ENCODE data around the gene TREML1. TPM values are rescaled to one million over a fixed set of nuclear protein-coding genes. Genes with fewer than 3 reads are reported as not detected.

TREML1 gene
- total RNA-seq, 1 donor from 2014 or later: not detected

- H3K9me3 Mint-ChIP-seq: no peaks in the 10 kb centered on the region
Observed at GRCh38 chr6:41155132-41155805, 1.1 kb upstream of the TREML1 start.

GRCh38 chr6:41153451-41153850, 696 bp downstream of the TREML1 start:
- Mint-ChIP-seq H3K4me1 (peaks cover 9% of the 10 kb centered on the region), H3K27ac (no peak overlapping the region), H3K9me3 (no peaks in the 10 kb centered on the region), H3K4me3 (no peak overlapping the region), H3K27me3 (ENCODE audit: low read depth) (peaks cover 4% of the 10 kb centered on the region), H3K36me3 (peaks cover 3% of the 10 kb centered on the region)
- no peak for DNase-seq (ENCODE audit: low spot score in 2 of 2, unreplicated experiment in 2 of 2)
- TF ChIP-seq, protein P1, sequence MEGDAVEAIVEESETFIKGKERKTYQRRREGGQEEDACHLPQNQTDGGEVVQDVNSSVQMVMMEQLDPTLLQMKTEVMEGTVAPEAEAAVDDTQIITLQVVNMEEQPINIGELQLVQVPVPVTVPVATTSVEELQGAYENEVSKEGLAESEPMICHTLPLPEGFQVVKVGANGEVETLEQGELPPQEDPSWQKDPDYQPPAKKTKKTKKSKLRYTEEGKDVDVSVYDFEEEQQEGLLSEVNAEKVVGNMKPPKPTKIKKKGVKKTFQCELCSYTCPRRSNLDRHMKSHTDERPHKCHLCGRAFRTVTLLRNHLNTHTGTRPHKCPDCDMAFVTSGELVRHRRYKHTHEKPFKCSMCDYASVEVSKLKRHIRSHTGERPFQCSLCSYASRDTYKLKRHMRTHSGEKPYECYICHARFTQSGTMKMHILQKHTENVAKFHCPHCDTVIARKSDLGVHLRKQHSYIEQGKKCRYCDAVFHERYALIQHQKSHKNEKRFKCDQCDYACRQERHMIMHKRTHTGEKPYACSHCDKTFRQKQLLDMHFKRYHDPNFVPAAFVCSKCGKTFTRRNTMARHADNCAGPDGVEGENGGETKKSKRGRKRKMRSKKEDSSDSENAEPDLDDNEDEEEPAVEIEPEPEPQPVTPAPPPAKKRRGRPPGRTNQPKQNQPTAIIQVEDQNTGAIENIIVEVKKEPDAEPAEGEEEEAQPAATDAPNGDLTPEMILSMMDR (IDR thresholded peaks at IDR 0.05; ENCODE audit: unreplicated experiment): no peak

More at GRCh38 chr6:41155132-41155805, 1.1 kb upstream of the TREML1 start:
- no peak overlapping the region for H3K27ac Mint-ChIP-seq
- H3K36me3 Mint-ChIP-seq: no peaks in the 10 kb centered on the region
- peaks cover 9% of the 10 kb centered on the region for H3K4me1 Mint-ChIP-seq
- no peak for DNase-seq (ENCODE audit: low spot score in 2 of 2, unreplicated experiment in 2 of 2)
- TF ChIP-seq, protein P1 (IDR thresholded peaks at IDR 0.05; ENCODE audit: unreplicated experiment): no peak
- H3K27me3 Mint-ChIP-seq (ENCODE audit: low read depth): peaks cover 4% of the 10 kb centered on the region
- H3K4me3 Mint-ChIP-seq: no peak overlapping the region

DNA sequence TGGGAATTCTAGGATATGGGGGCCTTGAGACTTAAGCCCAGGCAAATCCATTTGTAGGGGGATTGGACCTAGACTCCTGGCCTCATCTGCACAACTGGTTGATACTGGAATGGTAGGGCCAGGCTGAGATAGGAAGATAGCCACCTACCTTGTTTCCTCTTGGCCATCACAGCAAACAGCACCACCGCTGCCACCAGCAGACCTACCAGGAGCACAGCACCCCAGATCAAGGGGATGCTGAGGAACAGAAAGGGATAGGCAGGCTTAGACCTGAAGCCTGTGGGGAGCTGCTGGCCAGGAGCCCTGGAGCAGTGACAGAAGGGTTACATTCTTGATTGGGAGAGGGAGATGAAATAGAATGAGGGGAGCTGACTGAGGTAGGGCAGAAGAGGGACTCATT, 3.5 kb downstream of the TREML1 start:
- Mint-ChIP-seq H3K27me3 (ENCODE audit: low read depth) (no peaks in the 10 kb centered on the region), H3K4me3 (no peak overlapping the region), H3K27ac (no peak overlapping the region), H3K9me3 (no peaks in the 10 kb centered on the region), H3K36me3 (peaks cover 6% of the 10 kb centered on the region), H3K4me1 (peaks cover 8% of the 10 kb centered on the region)
- TF ChIP-seq, protein P1 (IDR thresholded peaks at IDR 0.05; ENCODE audit: unreplicated experiment): no peak
- DNase-seq (ENCODE audit: low spot score in 2 of 2, unreplicated experiment in 2 of 2): no peak

- TF ChIP-seq, protein P1 (IDR thresholded peaks at IDR 0.05; ENCODE audit: unreplicated experiment): no peak
- H3K36me3 Mint-ChIP-seq: peaks cover 15% of the 10 kb centered on the region
- no peak overlapping the region for H3K27ac Mint-ChIP-seq
- no peaks in the 10 kb centered on the region for H3K27me3 Mint-ChIP-seq (ENCODE audit: low read depth)
- no peak for DNase-seq (ENCODE audit: low spot score in 2 of 2, unreplicated experiment in 2 of 2)
- H3K4me3 Mint-ChIP-seq: no peak overlapping the region
- peaks cover 7% of the 10 kb centered on the region for H3K9me3 Mint-ChIP-seq
- no peaks in the 10 kb centered on the region for H3K4me1 Mint-ChIP-seq
Observed at GRCh38 chr6:41147917-41148316, 6.2 kb downstream of the TREML1 start.

GRCh38 chr6:41136911-41137310, 17.2 kb downstream of the TREML1 start:
- no peaks in the 10 kb centered on the region for H3K4me1 Mint-ChIP-seq
- TF ChIP-seq, protein P1 (IDR thresholded peaks at IDR 0.05; ENCODE audit: unreplicated experiment): no peak
- no peak overlapping the region for H3K4me3 Mint-ChIP-seq
- H3K36me3 Mint-ChIP-seq: peaks cover 3% of the 10 kb centered on the region
- H3K9me3 Mint-ChIP-seq: no peaks in the 10 kb centered on the region
- no peak for DNase-seq (ENCODE audit: low spot score in 2 of 2, unreplicated experiment in 2 of 2)
- H3K27me3 Mint-ChIP-seq (ENCODE audit: low read depth): no peaks in the 10 kb centered on the region
- H3K27ac Mint-ChIP-seq: no peak overlapping the region
